Measurements from ENCODE around the gene SMARCA2.

The SMARCA2 gene

GRCh38 chr9:2208991-2209390 lies 193.8 kb downstream of the SMARCA2 start:
- Histone ChIP-seq H3K4me1 (ENCODE audit: insufficient read depth, low read length) (peaks cover 3% of the 10 kb centered on the region; the same call in 1 of the 2 replicates), H3K4me3 (ENCODE audit: low read length) (no peak overlapping the region), H3K9me3 (ENCODE audit: insufficient read depth, low read depth, low read length) (no peaks in the 10 kb centered on the region), H3K27me3 (ENCODE audit: insufficient read depth, low read length) (no peaks in the 10 kb centered on the region), H3K27ac (ENCODE audit: low read depth, low read length) (no peak overlapping the region), H3K36me3 (ENCODE audit: insufficient read depth, low read length) (no peaks in the 10 kb centered on the region), H3K9ac (ENCODE audit: low read depth, low read length) (no peak overlapping the region)

- Histone ChIP-seq H3K9me3 (ENCODE audit: insufficient read depth, low read depth, low read length) (no peaks in the 10 kb centered on the region), H3K4me3 (ENCODE audit: low read length) (no peak overlapping the region), H3K27ac (ENCODE audit: low read depth, low read length) (no peak overlapping the region), H3K36me3 (ENCODE audit: insufficient read depth, low read length) (no peaks in the 10 kb centered on the region), H3K27me3 (ENCODE audit: insufficient read depth, low read length) (no peaks in the 10 kb centered on the region), H3K9ac (ENCODE audit: low read depth, low read length) (no peak overlapping the region), H3K4me1 (ENCODE audit: insufficient read depth, low read length) (peaks cover 7% of the 10 kb centered on the region; the same call in 1 of the 2 replicates)
- WGBS, result 77% methylated on average over 2 of the region's 2 CpGs
Observed at GRCh38 chr9:2209400-2209799, 194.3 kb downstream of the SMARCA2 start.

- 89% methylated on average over 2 of the region's 2 CpGs for WGBS
- no peak overlapping the region for H3K27ac ChIP-seq (ENCODE audit: low read depth, low read length)
- no peaks in the 10 kb centered on the region for H3K27me3 ChIP-seq (ENCODE audit: insufficient read depth, low read length)
- no peak overlapping the region for H3K9ac ChIP-seq (ENCODE audit: low read depth, low read length)
- peaks cover 8% of the 10 kb centered on the region; the same call in 1 of the 2 replicates for H3K4me1 ChIP-seq (ENCODE audit: insufficient read depth, low read length)
- no peak overlapping the region for H3K4me3 ChIP-seq (ENCODE audit: low read length)
- H3K9me3 ChIP-seq (ENCODE audit: insufficient read depth, low read depth, low read length), result no peaks in the 10 kb centered on the region
- H3K36me3 ChIP-seq (ENCODE audit: insufficient read depth, low read length), result no peaks in the 10 kb centered on the region
Observed at GRCh38 chr9:2210201-2210600, 195.1 kb downstream of the SMARCA2 start.

- no peaks in the 10 kb centered on the region for H3K36me3 ChIP-seq (ENCODE audit: insufficient read depth, low read length)
- H3K4me1 ChIP-seq (ENCODE audit: insufficient read depth, low read length), result peaks cover 8% of the 10 kb centered on the region; the same call in 1 of the 2 replicates
- no peaks in the 10 kb centered on the region for H3K27me3 ChIP-seq (ENCODE audit: insufficient read depth, low read length)
- H3K4me3 ChIP-seq (ENCODE audit: low read length), result no peak overlapping the region
- no peak overlapping the region for H3K9ac ChIP-seq (ENCODE audit: low read depth, low read length)
- H3K9me3 ChIP-seq (ENCODE audit: insufficient read depth, low read depth, low read length), result no peaks in the 10 kb centered on the region
- H3K27ac ChIP-seq (ENCODE audit: low read depth, low read length), result no peak overlapping the region
- 80% methylated on average over 6 of the region's 6 CpGs for WGBS
Observed at GRCh38 chr9:2213830-2214468, 198.8 kb downstream of the SMARCA2 start.

- no peaks in the 10 kb centered on the region for H3K27me3 ChIP-seq (ENCODE audit: insufficient read depth, low read length)
- H3K4me1 ChIP-seq (ENCODE audit: insufficient read depth, low read length), result peaks cover 8% of the 10 kb centered on the region; the same call in 1 of the 2 replicates
- H3K36me3 ChIP-seq (ENCODE audit: insufficient read depth, low read length), result no peaks in the 10 kb centered on the region
- no peak overlapping the region for H3K27ac ChIP-seq (ENCODE audit: low read depth, low read length)
- no peaks in the 10 kb centered on the region for H3K9me3 ChIP-seq (ENCODE audit: insufficient read depth, low read depth, low read length)
- H3K4me3 ChIP-seq (ENCODE audit: low read length), result no peak overlapping the region
- H3K9ac ChIP-seq (ENCODE audit: low read depth, low read length), result no peak overlapping the region
- 95% methylated on average over 5 of the region's 5 CpGs for WGBS
Observed at GRCh38 chr9:2214707-2215106, 199.6 kb downstream of the SMARCA2 start.

GRCh38 chr9:2215921-2216441 lies 200.8 kb downstream of the SMARCA2 start:
- 96% methylated on average over 7 of the region's 8 CpGs for WGBS
- Histone ChIP-seq H3K9me3 (ENCODE audit: insufficient read depth, low read depth, low read length) (no peaks in the 10 kb centered on the region), H3K4me1 (ENCODE audit: insufficient read depth, low read length) (peaks cover 8% of the 10 kb centered on the region; the same call in 1 of the 2 replicates)

GRCh38 chr9:2216591-2216990 lies 201.4 kb downstream of the SMARCA2 start:
- no peak overlapping the region for H3K4me3 ChIP-seq (ENCODE audit: low read length)
- no peaks in the 10 kb centered on the region for H3K9me3 ChIP-seq (ENCODE audit: insufficient read depth, low read depth, low read length)
- no peaks in the 10 kb centered on the region for H3K27me3 ChIP-seq (ENCODE audit: insufficient read depth, low read length)
- H3K9ac ChIP-seq (ENCODE audit: low read depth, low read length), result no peak overlapping the region
- 89% methylated on average over 2 of the region's 2 CpGs for WGBS
- peaks cover 8% of the 10 kb centered on the region; the same call in 1 of the 2 replicates for H3K4me1 ChIP-seq (ENCODE audit: insufficient read depth, low read length)
- no peaks in the 10 kb centered on the region for H3K36me3 ChIP-seq (ENCODE audit: insufficient read depth, low read length)
- H3K27ac ChIP-seq (ENCODE audit: low read depth, low read length), result no peak overlapping the region

More at GRCh38 chr9:2215921-2216441, 200.8 kb downstream of the SMARCA2 start:
- H3K27me3 ChIP-seq (ENCODE audit: insufficient read depth, low read length), result no peaks in the 10 kb centered on the region
- no peaks in the 10 kb centered on the region for H3K36me3 ChIP-seq (ENCODE audit: insufficient read depth, low read length)
- H3K9ac ChIP-seq (ENCODE audit: low read depth, low read length), result no peak overlapping the region
- H3K27ac ChIP-seq (ENCODE audit: low read depth, low read length), result no peak overlapping the region
- H3K4me3 ChIP-seq (ENCODE audit: low read length), result no peak overlapping the region

DNA sequence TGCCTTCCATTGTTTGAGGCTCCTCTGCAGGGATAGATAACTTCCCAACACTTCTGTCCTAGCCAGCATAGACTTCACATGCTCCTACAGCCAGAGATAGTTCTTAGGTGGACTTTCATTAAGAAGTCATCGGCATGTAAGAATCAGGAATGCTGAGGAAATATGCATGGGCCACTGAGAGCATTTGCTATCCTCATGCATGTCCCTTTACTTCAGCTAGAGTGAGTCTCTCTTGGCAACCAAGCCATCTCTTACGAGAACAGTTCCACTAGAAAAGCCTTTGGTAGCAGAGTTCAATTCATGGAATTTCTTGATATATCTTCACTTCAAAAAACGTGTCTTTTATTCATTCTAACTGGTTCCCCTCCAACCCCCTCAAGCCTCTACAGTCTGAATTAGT lies 202.4 kb downstream of the SMARCA2 start:
- Histone ChIP-seq H3K36me3 (ENCODE audit: insufficient read depth, low read length) (no peaks in the 10 kb centered on the region), H3K27ac (ENCODE audit: low read depth, low read length) (no peak overlapping the region), H3K9me3 (ENCODE audit: insufficient read depth, low read depth, low read length) (no peaks in the 10 kb centered on the region), H3K4me3 (ENCODE audit: low read length) (no peak overlapping the region), H3K27me3 (ENCODE audit: insufficient read depth, low read length) (no peaks in the 10 kb centered on the region), H3K9ac (ENCODE audit: low read depth, low read length) (no peak overlapping the region), H3K4me1 (ENCODE audit: insufficient read depth, low read length) (peaks cover 8% of the 10 kb centered on the region; the same call in 1 of the 2 replicates)
- 91% methylated on average over 3 of the region's 3 CpGs for WGBS

GRCh38 chr9:2220036-2220435 lies 204.9 kb downstream of the SMARCA2 start:
- Histone ChIP-seq H3K27me3 (ENCODE audit: insufficient read depth, low read length) (no peaks in the 10 kb centered on the region), H3K27ac (ENCODE audit: low read depth, low read length) (no peak overlapping the region), H3K4me3 (ENCODE audit: low read length) (no peak overlapping the region), H3K9me3 (ENCODE audit: insufficient read depth, low read depth, low read length) (peaks cover 8% of the 10 kb centered on the region; the same call in 1 of the 2 replicates), H3K9ac (ENCODE audit: low read depth, low read length) (no peak overlapping the region), H3K36me3 (ENCODE audit: insufficient read depth, low read length) (no peaks in the 10 kb centered on the region; the same call in 1 of the 2 replicates), H3K4me1 (ENCODE audit: insufficient read depth, low read length) (no peaks in the 10 kb centered on the region)
- 98% methylated on average over 3 of the region's 3 CpGs for WGBS

- H3K27me3 ChIP-seq (ENCODE audit: insufficient read depth, low read length), result no peaks in the 10 kb centered on the region
- no peaks in the 10 kb centered on the region; the same call in none of the 2 replicates for H3K36me3 ChIP-seq (ENCODE audit: insufficient read depth, low read length)
- H3K9me3 ChIP-seq (ENCODE audit: insufficient read depth, low read depth, low read length), result peaks cover 12% of the 10 kb centered on the region
- no peak overlapping the region for H3K27ac ChIP-seq (ENCODE audit: low read depth, low read length)
- H3K9ac ChIP-seq (ENCODE audit: low read depth, low read length), result no peak overlapping the region
- no peak overlapping the region for H3K4me3 ChIP-seq (ENCODE audit: low read length)
- H3K4me1 ChIP-seq (ENCODE audit: insufficient read depth, low read length), result no peaks in the 10 kb centered on the region
- 90% methylated on average over 4 of the region's 4 CpGs for WGBS
Observed at GRCh38 chr9:2227144-2227867, 212.2 kb downstream of the SMARCA2 start.

- H3K9ac ChIP-seq (ENCODE audit: low read depth, low read length), result no peak overlapping the region
- no peak overlapping the region for H3K4me3 ChIP-seq (ENCODE audit: low read length)
- no peaks in the 10 kb centered on the region for H3K4me1 ChIP-seq (ENCODE audit: insufficient read depth, low read length)
- H3K36me3 ChIP-seq (ENCODE audit: insufficient read depth, low read length), result no peaks in the 10 kb centered on the region; the same call in none of the 2 replicates
- peaks cover 9% of the 10 kb centered on the region for H3K9me3 ChIP-seq (ENCODE audit: insufficient read depth, low read depth, low read length)
- H3K27me3 ChIP-seq (ENCODE audit: insufficient read depth, low read length), result no peaks in the 10 kb centered on the region
- 49% methylated on average over 2 of the region's 2 CpGs for WGBS
- no peak overlapping the region for H3K27ac ChIP-seq (ENCODE audit: low read depth, low read length)
Observed at GRCh38 chr9:2228132-2228531, 213.0 kb downstream of the SMARCA2 start.

Data from HUES64 (cell line).